HFFc6 (cell line): ENCODE results near the gene SH2D5. TPM values are rescaled to one million over a fixed set of nuclear protein-coding genes. Genes with fewer than 3 reads are reported as not detected.

Experiments
- DNase-seq: peaks from one replicate; pipeline ENCODE4 v3.0.0-alpha.2; 2018
- H3K27ac Mint-ChIP-seq: 2 replicates; pipeline ENCODE4 v1.8.0; 2020; ENCODE audit warnings: mild to moderate bottlenecking, mixed read lengths
- H3K27me3 Mint-ChIP-seq: 2 replicates; pipeline ENCODE4 v1.8.0; 2021; ENCODE audit warnings: mild to moderate bottlenecking, moderate library complexity, mixed read lengths; ENCODE audit not compliant: insufficient read depth
- H3K36me3 Mint-ChIP-seq: 2 replicates; pipeline ENCODE4 v1.8.0; 2021; ENCODE audit warnings: low read depth, mixed read lengths
- H3K4me1 Mint-ChIP-seq: 2 replicates; pipeline ENCODE4 v1.8.0; 2020; ENCODE audit warnings: low read depth, mixed read lengths
- H3K4me3 Mint-ChIP-seq: 2 replicates; pipeline ENCODE4 v1.8.0; 2020; ENCODE audit warnings: mild to moderate bottlenecking, moderate library complexity, mixed read lengths
- H3K9me3 Mint-ChIP-seq: 2 replicates; pipeline ENCODE4 v1.8.0; 2020; ENCODE audit warnings: mild to moderate bottlenecking, mixed read lengths
- CTCF ChIP-seq: fragments of 200-600 bp; sonication (generic); IDR thresholded peaks from 2 replicates; pipeline ENCODE4 v1.5.0; 2021; ENCODE audit warnings: antibody characterized with exemption, mild to moderate bottlenecking
- total RNA-seq, 6 experiments: library from RNA; stranded (reverse); fragmentation: NEBNext Ultra II Directional; extraction: Animal tissue kit (Norgen Biotek cat#: 25700); gene quantifications; 2 replicates in 1 of 6; 3 replicates in 5 of 6; pipeline ENCODE4 v1.2.3, GENCODE V29; 2021

The SH2D5 gene
- total RNA-seq, 6 experiments from 2014 or later = 12.0 to 15.9 (median 13.2) TPM

DNA sequence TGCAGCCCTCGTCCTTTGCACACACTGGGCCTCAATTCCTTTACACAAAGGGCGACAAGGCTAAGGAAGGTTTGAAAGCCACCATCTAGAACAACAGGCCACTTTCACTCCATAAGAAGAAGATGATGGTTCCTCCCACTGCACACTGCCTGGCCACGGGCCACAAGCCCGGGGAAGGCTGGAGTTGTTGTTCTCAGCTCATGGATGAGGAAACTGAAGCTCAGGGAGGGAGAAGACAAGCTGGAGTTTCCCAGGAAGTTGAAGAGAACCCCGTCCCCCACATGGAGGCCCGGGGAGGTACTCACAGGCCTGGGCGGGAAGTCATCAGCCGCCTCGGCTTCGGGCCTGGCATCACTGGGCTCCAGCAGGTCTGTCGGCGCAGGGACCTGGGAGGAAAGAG is 46.8 kb downstream of the SH2D5 start:
- no peak overlapping the region for H3K4me3 Mint-ChIP-seq
- no peaks in the 10 kb centered on the region; the same call in 1 of the 2 replicates for H3K36me3 Mint-ChIP-seq
- no peak for TF ChIP-seq CTCF
- H3K9me3 Mint-ChIP-seq = no peaks in the 10 kb centered on the region
- H3K27me3 Mint-ChIP-seq = no peaks in the 10 kb centered on the region
- H3K27ac Mint-ChIP-seq = no peak overlapping the region
- no peaks in the 10 kb centered on the region for H3K4me1 Mint-ChIP-seq
- no peak for DNase-seq

GRCh38 chr1:20685099-20685662 is 47.3 kb downstream of the SH2D5 start:
- H3K36me3 Mint-ChIP-seq = peaks cover 4% of the 10 kb centered on the region
- no peaks in the 10 kb centered on the region for H3K27me3 Mint-ChIP-seq
- no peak for TF ChIP-seq CTCF
- H3K9me3 Mint-ChIP-seq = no peaks in the 10 kb centered on the region
- no peak for DNase-seq
- H3K27ac Mint-ChIP-seq = no peak overlapping the region
- H3K4me3 Mint-ChIP-seq = no peak overlapping the region
- no peaks in the 10 kb centered on the region for H3K4me1 Mint-ChIP-seq

DNA sequence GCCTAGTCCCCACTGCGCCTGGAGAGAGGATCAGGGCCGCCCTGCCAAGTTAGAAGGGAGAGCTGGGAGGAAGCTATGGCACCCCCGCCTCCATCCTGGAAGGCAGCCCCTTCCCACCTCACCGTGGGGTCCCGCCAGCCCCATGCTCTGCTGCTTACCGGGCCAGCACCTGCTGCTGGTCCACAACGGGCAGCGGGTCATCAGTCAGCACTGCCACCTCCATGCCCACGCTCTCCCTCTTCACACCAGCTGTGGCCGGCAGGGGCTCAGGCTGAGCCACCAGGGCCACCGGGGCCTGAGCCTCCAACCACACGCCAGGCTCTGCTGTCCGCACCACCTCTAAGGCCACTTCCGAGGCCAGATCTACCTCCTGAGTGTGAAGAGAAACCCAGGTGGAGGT is 47.9 kb downstream of the SH2D5 start:
- no peak overlapping the region for H3K4me3 Mint-ChIP-seq

DNA sequence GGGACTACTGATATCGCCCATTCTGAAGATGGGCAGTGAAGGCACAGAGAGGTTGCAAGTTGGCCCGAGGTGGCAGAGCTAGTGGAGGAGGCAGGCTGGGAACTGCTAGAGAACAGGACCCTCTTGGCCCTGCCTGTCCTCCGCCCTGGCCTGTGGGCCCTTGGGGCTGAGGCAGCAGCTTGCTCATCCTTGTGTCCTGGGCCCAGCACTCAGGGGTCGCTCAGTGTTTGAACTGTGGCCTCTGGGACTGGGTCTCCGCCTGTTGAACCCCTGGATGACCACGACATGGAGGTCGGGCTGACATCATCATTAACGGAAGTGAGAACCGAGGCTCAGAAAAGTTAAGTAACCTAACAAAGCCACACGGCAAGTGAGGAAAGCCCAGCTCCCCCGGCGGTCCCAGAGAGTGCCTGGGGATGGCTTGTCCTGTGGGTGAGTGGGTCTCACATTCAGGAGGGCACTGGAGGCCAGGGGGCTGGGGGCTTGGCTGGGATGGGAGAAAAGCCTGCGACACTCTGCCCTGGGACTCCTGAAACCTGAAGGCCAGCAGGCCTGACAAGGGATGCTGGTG is 48.4 kb downstream of the SH2D5 start:
- H3K4me3 Mint-ChIP-seq = no peak overlapping the region
- no peaks in the 10 kb centered on the region for H3K27me3 Mint-ChIP-seq
- no peak for TF ChIP-seq CTCF
- no peak overlapping the region for H3K27ac Mint-ChIP-seq
- peaks cover 7% of the 10 kb centered on the region for H3K36me3 Mint-ChIP-seq
- H3K4me1 Mint-ChIP-seq = no peaks in the 10 kb centered on the region
- no peaks in the 10 kb centered on the region for H3K9me3 Mint-ChIP-seq
- no peak for DNase-seq

More for the DNA sequence above, 47.9 kb downstream of the SH2D5 start:
- Mint-ChIP-seq H3K27ac (no peak overlapping the region), H3K27me3 (no peaks in the 10 kb centered on the region), H3K4me1 (no peaks in the 10 kb centered on the region), H3K9me3 (no peaks in the 10 kb centered on the region), H3K36me3 (peaks cover 7% of the 10 kb centered on the region)
- no peak for TF ChIP-seq CTCF
- DNase-seq = no peak

- Mint-ChIP-seq H3K27ac (no peak overlapping the region), H3K4me3 (no peak overlapping the region), H3K9me3 (no peaks in the 10 kb centered on the region), H3K36me3 (peaks cover 7% of the 10 kb centered on the region), H3K4me1 (no peaks in the 10 kb centered on the region), H3K27me3 (no peaks in the 10 kb centered on the region)
- DNase-seq = no peak
- no peak for TF ChIP-seq CTCF
Observed at GRCh38 chr1:20683614-20684013, 48.9 kb downstream of the SH2D5 start.
